ENCODE results near the gene NPAS3. TPM values are rescaled to one million over a fixed set of nuclear protein-coding genes. Genes with fewer than 3 reads are reported as not detected.

The NPAS3 gene
- total RNA-seq, 2 donors from 2014 or later, result 1.1 to 1.8 TPM

DNA sequence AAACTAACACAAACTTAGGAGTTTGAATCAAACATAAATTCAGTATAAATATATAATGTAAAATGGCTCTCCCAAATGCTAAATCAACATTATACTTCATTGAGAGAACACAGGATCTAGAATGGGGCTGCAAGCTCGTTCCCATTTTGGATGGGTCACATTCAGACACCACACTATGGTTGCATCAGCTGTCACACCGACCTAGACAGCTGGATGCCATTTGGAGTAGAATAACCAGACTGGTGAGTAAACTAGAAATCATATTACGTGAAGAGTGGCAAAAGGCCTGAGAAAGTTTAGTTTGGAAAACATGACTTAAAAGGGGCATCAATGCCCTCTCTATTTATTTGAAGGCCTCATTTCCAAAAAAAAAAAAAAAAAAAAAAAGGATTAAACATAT is 430.4 kb downstream of the NPAS3 start:
- TF ChIP-seq, protein P1, sequence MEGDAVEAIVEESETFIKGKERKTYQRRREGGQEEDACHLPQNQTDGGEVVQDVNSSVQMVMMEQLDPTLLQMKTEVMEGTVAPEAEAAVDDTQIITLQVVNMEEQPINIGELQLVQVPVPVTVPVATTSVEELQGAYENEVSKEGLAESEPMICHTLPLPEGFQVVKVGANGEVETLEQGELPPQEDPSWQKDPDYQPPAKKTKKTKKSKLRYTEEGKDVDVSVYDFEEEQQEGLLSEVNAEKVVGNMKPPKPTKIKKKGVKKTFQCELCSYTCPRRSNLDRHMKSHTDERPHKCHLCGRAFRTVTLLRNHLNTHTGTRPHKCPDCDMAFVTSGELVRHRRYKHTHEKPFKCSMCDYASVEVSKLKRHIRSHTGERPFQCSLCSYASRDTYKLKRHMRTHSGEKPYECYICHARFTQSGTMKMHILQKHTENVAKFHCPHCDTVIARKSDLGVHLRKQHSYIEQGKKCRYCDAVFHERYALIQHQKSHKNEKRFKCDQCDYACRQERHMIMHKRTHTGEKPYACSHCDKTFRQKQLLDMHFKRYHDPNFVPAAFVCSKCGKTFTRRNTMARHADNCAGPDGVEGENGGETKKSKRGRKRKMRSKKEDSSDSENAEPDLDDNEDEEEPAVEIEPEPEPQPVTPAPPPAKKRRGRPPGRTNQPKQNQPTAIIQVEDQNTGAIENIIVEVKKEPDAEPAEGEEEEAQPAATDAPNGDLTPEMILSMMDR (IDR thresholded peaks at IDR 0.05), result no peak
- TF ChIP-seq POLR2AphosphoS5 (IDR thresholded peaks at IDR 0.05) (no peak), POLR2A (IDR thresholded peaks at IDR 0.05) (no peak)
- Histone ChIP-seq H3K27ac (no peak overlapping the region), H3K27me3 (replicated peaks; ENCODE audit: insufficient read depth) (no peaks in the 10 kb centered on the region), H3K4me3 (no peak overlapping the region), H3K9me3 (no peaks in the 10 kb centered on the region), H3K36me3 (no peaks in the 10 kb centered on the region), H3K4me1 (replicated peaks) (no peaks in the 10 kb centered on the region)
- 94% methylated on average over 3 of the region's 3 CpGs for WGBS
- intact Hi-C loops (cut with DNase I), result no loop called here
- DNase-seq (ENCODE audit: low spot score), result no peak

DNA sequence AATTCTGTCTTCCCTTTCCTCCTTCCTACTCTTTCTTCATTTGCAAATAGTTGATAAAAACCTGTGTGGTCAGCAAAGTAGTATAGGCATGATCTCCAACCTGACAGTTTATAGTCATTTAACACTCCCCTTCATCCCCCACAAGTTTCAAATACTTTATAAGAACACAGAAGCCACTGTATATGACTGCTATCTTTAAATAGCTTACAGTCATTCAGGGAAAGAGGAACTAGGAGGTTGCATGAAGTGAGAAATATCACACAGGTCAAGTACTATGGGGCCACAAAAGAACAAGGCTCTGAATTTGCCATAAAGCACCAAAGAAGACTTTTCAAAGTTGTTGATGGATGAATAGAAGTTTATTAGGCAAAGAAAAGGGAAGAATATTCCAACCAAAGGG is 431.3 kb downstream of the NPAS3 start:
- Histone ChIP-seq H3K27me3 (replicated peaks; ENCODE audit: insufficient read depth) (no peaks in the 10 kb centered on the region), H3K36me3 (no peaks in the 10 kb centered on the region), H3K27ac (no peak overlapping the region), H3K4me3 (no peak overlapping the region), H3K9me3 (no peaks in the 10 kb centered on the region), H3K4me1 (replicated peaks) (no peaks in the 10 kb centered on the region)
- no peak for TF ChIP-seq POLR2AphosphoS5 (IDR thresholded peaks at IDR 0.05)
- TF ChIP-seq POLR2A (IDR thresholded peaks at IDR 0.05), result no peak
- TF ChIP-seq, protein P1 (IDR thresholded peaks at IDR 0.05), result no peak
- DNase-seq (ENCODE audit: low spot score), result no peak
- intact Hi-C loops (cut with DNase I), result no loop called here

DNA sequence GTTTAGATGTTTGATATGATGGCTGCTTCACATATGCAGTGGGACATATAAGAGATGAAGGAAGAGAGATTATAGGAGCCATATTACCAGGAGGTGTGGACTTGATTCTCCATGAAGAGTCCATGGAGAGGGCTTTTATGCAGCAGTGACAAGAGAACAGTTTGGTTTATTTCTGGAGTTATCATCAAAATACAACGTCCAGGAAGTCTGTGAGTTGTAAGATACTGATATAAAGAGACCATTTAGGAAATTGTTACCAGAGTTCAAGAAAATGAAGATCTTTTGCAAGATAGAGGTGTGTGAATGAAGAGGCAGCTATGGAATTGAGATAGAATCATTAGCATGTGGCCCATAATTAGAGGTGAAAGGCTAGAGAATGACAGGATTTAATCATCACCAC is 431.7 kb downstream of the NPAS3 start:
- H3K27ac ChIP-seq, result no peak overlapping the region
- intact Hi-C loops (cut with DNase I), result no loop called here
- H3K36me3 ChIP-seq, result no peaks in the 10 kb centered on the region
- H3K9me3 ChIP-seq, result no peaks in the 10 kb centered on the region
- no peaks in the 10 kb centered on the region for H3K4me1 ChIP-seq (replicated peaks)
- H3K4me3 ChIP-seq, result no peak overlapping the region
- no peaks in the 10 kb centered on the region for H3K27me3 ChIP-seq (replicated peaks; ENCODE audit: insufficient read depth)
- TF ChIP-seq POLR2A (IDR thresholded peaks at IDR 0.05), result no peak
- no peak for TF ChIP-seq POLR2AphosphoS5 (IDR thresholded peaks at IDR 0.05)
- TF ChIP-seq, protein P1 (IDR thresholded peaks at IDR 0.05), result no peak
- WGBS, result 60% methylated on average over 1 of the region's 1 CpG
- no peak for DNase-seq (ENCODE audit: low spot score)

DNA sequence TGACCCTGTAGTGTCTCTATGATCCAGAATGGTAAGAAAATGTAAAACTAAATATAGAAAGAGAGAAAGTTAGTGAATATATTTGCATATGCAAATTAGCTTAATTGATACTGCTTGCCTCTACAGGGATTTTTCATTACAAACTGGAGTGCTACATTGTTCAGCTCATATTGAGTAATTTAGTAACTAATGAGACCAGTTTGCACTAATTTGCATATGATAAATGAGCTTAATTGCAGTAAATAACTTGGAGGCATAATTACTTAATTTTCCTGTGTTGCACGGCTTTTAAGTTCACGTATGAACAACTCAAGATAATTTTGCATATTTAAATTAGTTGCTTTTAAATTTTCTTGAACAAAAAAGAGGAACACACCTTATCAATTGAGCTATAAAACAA is 436.5 kb downstream of the NPAS3 start:
- TF ChIP-seq POLR2A (IDR thresholded peaks at IDR 0.05) (no peak), POLR2AphosphoS5 (IDR thresholded peaks at IDR 0.05) (no peak)
- TF ChIP-seq, protein P1 (IDR thresholded peaks at IDR 0.05), result no peak
- intact Hi-C loops (cut with DNase I), result no loop called here
- H3K4me3 ChIP-seq, result no peak overlapping the region
- H3K9me3 ChIP-seq, result no peaks in the 10 kb centered on the region
- no peak for DNase-seq (ENCODE audit: low spot score)
- H3K36me3 ChIP-seq, result no peaks in the 10 kb centered on the region
- WGBS, result 96% methylated on average over 2 of the region's 2 CpGs
- H3K27ac ChIP-seq, result no peak overlapping the region
- no peaks in the 10 kb centered on the region for H3K4me1 ChIP-seq (replicated peaks)
- no peaks in the 10 kb centered on the region for H3K27me3 ChIP-seq (replicated peaks; ENCODE audit: insufficient read depth)

DNA sequence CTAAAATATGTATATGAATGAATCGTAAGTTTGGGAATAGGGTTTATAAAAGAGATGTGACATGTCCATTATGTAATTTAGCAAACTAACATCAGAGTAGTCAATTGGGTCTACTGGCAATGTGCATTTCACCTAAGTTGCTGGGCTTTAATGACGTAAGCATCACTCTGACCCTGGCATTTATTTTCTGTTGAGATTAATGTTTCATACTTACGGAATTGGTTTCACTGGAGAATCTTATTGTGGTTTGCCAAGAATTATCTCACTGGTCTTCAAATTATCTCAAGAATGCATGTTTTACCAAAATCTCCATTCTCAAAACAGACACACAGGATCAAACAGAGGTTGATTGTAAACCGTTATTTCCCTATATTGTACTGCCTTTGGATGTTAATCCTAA is 437.1 kb downstream of the NPAS3 start:
- intact Hi-C loops (cut with DNase I), result no loop called here
- no peak overlapping the region for H3K4me3 ChIP-seq
- no peaks in the 10 kb centered on the region for H3K36me3 ChIP-seq
- 91% methylated on average over 4 of the region's 4 CpGs for WGBS
- TF ChIP-seq POLR2AphosphoS5 (IDR thresholded peaks at IDR 0.05), result no peak
- TF ChIP-seq, protein P1 (IDR thresholded peaks at IDR 0.05), result no peak
- TF ChIP-seq POLR2A (IDR thresholded peaks at IDR 0.05), result no peak
- no peak for DNase-seq (ENCODE audit: low spot score)
- no peaks in the 10 kb centered on the region for H3K4me1 ChIP-seq (replicated peaks)
- no peaks in the 10 kb centered on the region for H3K27me3 ChIP-seq (replicated peaks; ENCODE audit: insufficient read depth)
- no peak overlapping the region for H3K27ac ChIP-seq
- no peaks in the 10 kb centered on the region for H3K9me3 ChIP-seq
